Measurements from ENCODE around the gene SH3BP1.

DNA sequence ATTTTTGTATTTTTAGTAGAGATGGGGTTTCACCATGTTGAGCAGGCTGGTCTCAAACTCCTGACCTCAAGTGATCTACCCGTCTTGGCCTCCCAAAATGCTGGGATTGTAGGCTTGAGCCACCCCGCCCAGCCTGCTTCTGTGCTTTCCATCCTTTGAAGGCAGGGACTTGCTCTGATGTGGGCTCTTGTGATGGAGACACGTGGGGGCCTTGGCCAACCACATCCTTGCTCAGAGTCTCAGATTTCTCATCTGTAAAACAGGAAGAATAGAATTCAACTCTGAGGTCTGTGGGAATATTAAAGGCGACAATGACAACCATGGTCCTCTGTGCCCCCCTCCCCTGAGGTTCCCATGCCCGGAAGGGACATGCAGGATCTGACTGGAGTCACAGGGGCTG lies 34.6 kb upstream of the SH3BP1 start:
- TF ChIP-seq, protein P1, sequence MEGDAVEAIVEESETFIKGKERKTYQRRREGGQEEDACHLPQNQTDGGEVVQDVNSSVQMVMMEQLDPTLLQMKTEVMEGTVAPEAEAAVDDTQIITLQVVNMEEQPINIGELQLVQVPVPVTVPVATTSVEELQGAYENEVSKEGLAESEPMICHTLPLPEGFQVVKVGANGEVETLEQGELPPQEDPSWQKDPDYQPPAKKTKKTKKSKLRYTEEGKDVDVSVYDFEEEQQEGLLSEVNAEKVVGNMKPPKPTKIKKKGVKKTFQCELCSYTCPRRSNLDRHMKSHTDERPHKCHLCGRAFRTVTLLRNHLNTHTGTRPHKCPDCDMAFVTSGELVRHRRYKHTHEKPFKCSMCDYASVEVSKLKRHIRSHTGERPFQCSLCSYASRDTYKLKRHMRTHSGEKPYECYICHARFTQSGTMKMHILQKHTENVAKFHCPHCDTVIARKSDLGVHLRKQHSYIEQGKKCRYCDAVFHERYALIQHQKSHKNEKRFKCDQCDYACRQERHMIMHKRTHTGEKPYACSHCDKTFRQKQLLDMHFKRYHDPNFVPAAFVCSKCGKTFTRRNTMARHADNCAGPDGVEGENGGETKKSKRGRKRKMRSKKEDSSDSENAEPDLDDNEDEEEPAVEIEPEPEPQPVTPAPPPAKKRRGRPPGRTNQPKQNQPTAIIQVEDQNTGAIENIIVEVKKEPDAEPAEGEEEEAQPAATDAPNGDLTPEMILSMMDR (IDR thresholded peaks at IDR 0.05), result no peak
- TF ChIP-seq POLR2A (IDR thresholded peaks at IDR 0.05), result no peak

Measured in right lobe of liver (tissue), 4 donors.